GM19395 (cell line): ENCODE measurements around the gene HOXC5.
"Not testable (repeated sequence)": the region's sequence is repeated elsewhere in the genome, so short reads cannot be mapped to it uniquely, and the experiment has no call there.

ENCODE experiments used
- ATAC-seq: cut with Tn5 transposase; IDR thresholded peaks from one replicate; pipeline ENCODE4 v1.9.1; 2021; ENCODE audit warnings: mild to moderate bottlenecking, moderate library complexity; ENCODE audit not compliant: unreplicated experiment

Gene HOXC5

DNA sequence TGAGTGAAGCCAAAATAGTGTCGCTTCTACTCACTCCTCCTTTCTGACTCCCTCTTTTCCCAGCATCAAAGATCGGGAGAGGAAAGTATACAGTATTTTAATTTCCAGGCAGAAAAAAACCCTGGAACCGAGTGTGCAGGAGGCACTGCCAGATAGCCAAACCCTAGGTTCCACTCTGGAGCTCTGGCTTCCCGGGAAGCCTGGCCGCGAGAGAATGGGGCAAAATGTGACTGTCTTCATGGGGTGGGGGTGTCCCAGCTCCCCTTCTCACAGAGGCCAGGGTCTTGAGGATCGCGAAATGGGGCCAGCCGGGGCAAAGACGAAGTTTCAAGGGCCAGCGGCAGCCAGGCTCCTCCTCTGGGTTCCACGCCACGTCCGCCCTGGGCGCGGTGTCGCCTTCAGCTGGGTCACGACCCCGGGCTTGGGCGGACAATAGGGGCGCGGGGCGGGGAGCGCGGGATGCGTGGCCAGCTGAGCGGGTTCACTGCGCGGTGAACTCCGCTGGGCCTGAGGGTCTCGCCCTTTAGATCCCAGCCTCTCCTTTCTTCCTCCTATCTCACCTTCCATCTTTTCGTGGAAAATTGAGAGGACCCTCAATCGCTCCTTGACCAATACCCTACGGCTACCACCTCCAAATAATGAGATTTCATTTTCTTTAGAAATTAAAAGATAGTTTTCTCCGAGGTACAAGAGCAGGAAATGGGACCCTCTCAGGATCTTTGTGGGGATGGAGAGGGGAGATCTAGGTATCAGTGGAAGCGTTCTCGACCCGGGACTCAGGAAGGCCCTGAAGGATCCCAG, 27.5 kb downstream of the HOXC5 start:
- ATAC-seq = no peak

- ATAC-seq = no peak
These were observed 28.3 kb downstream of the HOXC5 start for GRCh38 chr12:54060975-54061778.

GRCh38 chr12:54065677-54066076, 32.8 kb downstream of the HOXC5 start:
- ATAC-seq = no peak

DNA sequence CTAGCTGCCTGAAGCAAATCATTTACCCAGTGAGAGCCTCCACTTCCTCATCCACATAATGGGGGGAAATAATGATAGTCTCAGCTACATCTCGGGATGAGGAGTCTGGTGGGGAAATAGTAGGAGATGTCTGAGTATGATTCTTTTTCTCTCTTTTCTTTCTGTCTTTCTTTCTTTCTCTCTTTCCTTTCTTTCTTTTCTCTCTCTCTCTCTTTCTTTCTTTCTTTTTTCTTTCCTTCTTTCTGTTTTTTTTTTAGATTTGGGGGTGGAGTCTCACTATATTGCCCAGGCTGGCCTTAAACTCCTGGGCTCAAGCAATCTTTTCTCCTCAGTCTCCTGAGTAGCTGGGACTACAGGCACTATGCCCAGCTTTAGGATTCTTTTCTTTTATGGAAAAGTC, 33.6 kb downstream of the HOXC5 start:
- ATAC-seq = no peak

DNA sequence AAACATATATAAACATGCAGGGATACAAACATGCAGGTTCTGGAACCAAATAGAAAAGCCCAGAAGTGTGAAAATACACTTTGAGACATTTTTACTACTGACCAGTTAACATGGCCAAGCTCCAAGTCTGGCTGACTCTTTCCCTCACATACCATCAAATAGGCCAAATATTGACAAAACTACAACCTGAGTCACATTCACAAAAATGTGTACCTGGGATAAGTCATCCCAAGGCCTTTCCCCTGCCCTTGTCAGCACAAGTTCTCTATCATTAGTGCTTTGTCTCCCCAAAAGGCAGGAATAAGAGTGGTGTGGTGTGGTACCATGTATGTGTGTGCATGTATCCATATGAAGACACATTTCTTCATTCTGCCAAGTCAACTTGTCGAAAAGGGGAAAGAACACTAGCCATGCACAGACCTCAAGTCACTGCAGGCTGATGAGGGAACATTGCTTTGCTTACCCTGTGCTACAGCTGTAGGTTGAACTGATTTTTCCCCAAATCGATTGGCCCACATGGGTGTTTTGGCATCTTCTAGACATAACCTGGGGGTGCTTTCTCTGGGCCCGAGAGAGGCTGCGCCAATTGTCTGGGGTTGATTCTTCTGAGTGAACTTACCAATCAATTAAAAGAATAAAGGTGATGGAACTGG, 35.7 kb downstream of the HOXC5 start:
- ATAC-seq = no peak

DNA sequence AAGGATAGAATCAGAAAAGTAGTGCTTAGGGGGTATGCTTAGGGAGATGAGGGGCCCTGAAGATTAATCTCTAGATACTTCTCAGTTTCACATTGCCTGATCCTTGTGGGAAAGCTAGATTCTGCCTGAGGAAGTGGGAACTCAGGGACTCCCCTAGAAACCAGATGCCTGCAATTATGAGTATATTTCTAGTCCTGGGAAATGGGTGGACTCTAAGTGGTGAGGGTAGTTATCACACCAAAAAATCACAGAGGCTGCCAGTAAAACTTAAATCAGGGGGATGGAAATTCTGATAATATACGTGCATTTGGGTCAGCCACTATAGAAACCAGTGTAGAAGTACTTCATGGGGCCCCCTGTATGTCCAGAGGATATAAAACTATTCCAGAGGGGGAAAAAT, 39.1 kb downstream of the HOXC5 start:
- no peak for ATAC-seq

GRCh38 chr12:54074308-54074707, 41.5 kb downstream of the HOXC5 start:
- no peak for ATAC-seq

DNA sequence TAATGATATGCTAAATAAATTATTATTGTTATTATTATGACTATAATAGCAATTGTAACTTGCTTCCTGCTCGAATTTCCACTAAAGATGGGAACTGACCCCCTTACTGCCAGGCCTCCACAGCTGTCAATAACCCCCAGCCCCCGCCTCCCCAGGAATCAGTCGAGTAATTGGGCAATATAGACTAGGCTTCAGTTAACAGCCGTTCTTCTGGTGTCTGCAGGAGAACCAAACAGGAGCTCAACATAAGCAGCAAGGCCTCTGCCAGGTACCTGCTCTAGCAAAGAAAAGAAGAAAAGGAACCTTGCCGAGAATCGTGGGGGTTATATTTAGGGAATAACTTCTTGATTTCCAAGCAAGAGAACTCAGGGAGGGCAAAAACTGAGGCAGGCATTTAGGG, 42.6 kb downstream of the HOXC5 start:
- ATAC-seq = no peak

DNA sequence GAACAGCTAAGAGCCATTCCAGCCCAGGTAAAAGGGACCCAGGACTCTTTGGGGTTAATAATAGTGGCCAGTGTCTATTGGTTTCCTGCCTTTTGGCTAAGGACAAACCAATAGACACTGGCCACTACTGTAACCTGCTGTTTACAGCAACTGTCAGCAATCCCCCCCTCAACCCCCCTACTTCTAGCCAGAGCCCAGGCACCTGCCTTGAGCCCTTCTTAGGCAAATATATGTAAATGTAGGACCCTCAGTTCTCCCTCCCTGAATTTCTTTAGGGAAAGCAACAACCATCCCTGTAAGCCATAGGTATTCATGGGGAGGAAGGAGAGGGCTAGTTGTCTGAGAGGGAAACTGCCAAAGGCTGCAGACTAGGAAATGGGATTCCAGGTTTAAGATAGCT, 43.1 kb downstream of the HOXC5 start:
- no peak for ATAC-seq

GRCh38 chr12:54077843-54078242, 45.0 kb downstream of the HOXC5 start:
- not testable (repeated sequence) for ATAC-seq

- not testable (repeated sequence) for ATAC-seq
These were observed 46.3 kb downstream of the HOXC5 start for GRCh38 chr12:54079115-54079514.

DNA sequence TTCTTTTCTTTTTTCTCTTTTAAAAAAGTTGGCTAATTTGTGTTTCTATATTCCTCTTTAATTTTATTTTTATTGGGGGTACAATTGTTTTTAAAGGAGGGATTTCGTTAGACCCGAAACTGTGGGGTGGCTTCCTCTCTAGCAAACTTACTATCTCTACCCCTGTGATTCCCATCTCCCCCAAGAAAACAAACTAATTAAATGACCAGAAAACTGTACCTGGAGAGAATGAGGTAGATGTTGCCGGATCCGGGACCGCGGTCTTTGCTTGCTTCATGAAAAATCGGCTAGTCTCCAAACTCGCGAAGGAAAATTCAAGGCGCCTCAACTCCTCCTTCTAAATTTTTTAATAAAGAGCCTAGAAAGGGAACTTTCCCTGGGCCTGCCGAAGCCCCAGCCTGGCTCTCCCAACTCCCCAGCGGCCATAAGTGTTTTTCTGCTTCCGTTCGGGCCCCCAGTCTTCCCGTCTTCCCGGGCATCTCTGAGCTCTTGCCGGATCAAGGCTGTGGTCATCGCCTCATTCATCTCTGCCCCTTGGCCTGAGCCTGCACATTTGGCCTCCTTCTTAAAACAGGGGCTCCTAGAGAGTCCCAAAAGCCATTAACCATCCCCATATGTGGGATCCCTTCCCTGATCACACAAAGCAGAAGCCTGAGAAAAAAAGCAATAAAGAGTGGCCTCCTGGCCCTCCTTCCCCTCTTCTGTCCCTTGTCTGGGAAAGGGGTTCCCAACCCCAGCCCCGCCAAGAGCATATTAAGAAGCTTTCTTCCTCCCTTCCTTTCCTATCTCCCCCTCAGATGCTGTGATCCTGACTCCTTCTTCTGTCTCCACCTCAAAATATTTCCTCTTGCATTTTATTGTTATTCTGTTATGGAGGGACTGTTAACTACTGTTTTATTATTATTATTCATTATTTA, 47.4 kb downstream of the HOXC5 start:
- not testable (repeated sequence) for ATAC-seq

DNA sequence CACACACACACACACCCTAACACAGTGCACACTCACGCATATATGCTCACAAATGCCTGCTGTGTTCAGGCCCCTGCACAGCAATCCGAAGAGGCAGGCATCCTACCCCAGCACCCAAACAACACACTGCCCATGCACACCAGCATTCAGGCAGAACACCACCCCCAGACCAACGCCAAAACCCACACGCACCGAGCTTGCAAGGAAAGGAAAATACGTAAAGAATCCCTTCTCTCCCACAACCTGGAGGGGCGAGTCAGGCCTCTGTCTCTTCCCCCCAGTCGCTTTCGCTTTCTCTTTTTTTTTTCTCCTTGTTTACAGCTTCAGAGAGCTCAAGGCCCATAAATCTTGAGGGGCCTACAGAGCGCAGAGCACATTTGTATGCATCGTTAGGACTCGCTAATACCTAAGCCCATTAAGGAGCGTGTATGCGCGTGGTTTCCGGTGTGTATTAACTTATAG, 48.2 kb downstream of the HOXC5 start:
- ATAC-seq = not testable (repeated sequence)

DNA sequence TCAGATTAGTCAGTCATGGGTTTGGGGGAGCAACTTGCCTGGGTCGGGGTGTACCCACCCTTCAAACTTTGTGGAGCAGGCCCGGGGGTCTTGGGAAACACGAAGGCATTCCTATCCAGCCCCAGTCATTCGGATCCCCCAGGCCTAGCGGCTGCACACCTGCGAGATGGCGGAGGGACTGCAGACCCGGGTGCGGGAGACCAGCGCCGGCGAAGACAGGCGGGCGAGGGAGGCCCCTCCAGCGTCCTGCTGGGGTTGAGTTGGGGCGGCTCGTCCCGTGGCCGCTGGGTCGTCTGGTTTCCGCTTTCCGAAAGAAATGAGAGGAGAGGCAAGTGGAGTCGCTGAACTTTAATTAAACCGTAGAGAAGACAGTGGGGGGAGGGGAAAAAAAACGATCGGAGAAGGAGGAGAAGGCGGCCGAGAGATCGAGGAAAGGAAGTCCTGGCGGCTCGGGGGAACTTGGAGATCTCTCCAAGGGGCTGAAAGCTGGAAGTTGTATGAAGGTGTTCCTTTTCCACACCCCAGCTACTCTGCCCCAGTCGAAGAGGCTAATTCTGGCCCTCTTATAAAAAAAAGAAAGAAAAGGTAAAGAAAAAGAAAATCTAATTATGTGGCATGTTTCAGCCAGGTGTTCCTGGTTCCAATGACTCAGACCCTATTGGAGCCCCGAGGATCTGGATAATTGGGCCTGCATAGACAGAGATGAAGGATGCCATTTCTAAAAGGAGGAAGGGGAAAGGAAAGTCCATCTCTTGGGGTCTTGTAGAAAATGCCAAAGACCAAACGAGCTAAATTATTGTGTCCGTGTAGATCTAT, 48.9 kb downstream of the HOXC5 start:
- not testable (repeated sequence) for ATAC-seq

- no peak for ATAC-seq
These were observed 49.6 kb downstream of the HOXC5 start for GRCh38 chr12:54082397-54082892.
